GM12864 (cell line): ENCODE results near the gene SLC39A8.

Experiments
- DNase-seq: peaks from one replicate; pipeline ENCODE4 v3.0.0-alpha.2; 2011; ENCODE audit warnings: low read depth
- H3K4me3 ChIP-seq: 2 replicates; pipeline ENCODE4 v1.5.1; 2011; ENCODE audit warnings: mild to moderate bottlenecking, low read depth, low read length, control low read depth
- CTCF ChIP-seq: IDR thresholded peaks from 2 replicates; pipeline ENCODE4 v1.5.1; 2011; ENCODE audit warnings: low read depth, mild to moderate bottlenecking, moderate library complexity, low read length, control low read depth, inconsistent platforms; ENCODE audit errors: missing control alignments

The SLC39A8 gene

DNA sequence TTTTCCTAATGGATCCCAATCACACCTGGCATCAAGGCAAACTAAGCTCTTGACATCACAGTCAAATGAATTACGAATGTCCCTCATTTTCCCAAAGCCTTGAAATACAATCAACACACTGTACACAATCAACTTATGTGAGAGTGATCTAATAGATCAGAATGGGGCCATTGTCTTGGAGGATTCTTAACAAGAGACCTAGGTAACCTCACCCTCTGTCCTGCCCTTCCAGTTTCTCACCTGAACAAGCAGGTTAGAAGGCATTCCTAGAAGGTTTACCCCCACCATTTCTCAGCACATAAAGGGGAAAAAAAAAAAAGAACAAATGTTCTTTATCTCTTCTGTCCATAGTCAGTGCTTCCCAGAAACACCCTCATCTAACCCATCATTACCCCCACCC lies 6.3 kb downstream of the SLC39A8 start:
- no peak for DNase-seq
- no peak overlapping the region for H3K4me3 ChIP-seq

DNA sequence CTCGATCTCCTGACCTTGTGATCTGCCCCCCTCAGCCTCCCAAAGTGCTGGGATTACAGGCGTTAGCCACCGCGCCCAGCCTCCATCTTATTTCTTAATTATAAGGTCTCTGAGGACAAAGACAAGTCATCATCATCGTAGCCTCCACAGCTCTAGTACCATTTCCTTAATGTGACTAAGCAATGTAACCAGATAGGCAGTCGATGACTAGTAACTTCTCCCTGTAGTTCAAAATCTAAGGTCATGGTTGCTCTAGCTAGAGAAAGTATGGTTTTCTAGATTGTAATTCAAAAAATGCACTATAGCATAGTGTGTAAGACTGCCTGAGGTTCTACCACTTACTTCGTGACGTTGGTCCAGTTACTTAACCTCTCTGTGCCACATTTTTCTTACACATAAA lies 6.9 kb downstream of the SLC39A8 start:
- DNase-seq: no peak
- no peak for TF ChIP-seq CTCF
- H3K4me3 ChIP-seq: no peak overlapping the region

More for the DNA sequence above, 6.3 kb downstream of the SLC39A8 start:
- TF ChIP-seq CTCF: no peak

GRCh38 chr4:102335616-102336015 lies 9.7 kb downstream of the SLC39A8 start:
- no peak overlapping the region for H3K4me3 ChIP-seq
- no peak for TF ChIP-seq CTCF
- DNase-seq: no peak

- H3K4me3 ChIP-seq: no peak overlapping the region
- no peak for DNase-seq
- no peak for TF ChIP-seq CTCF
These were observed 10.7 kb downstream of the SLC39A8 start for GRCh38 chr4:102334624-102335023.

GRCh38 chr4:102333787-102334186 lies 11.5 kb downstream of the SLC39A8 start:
- no peak for DNase-seq
- no peak for TF ChIP-seq CTCF
- no peak overlapping the region for H3K4me3 ChIP-seq

GRCh38 chr4:102328045-102328444 lies 17.2 kb downstream of the SLC39A8 start:
- no peak for TF ChIP-seq CTCF
- no peak overlapping the region for H3K4me3 ChIP-seq
- no peak for DNase-seq

DNA sequence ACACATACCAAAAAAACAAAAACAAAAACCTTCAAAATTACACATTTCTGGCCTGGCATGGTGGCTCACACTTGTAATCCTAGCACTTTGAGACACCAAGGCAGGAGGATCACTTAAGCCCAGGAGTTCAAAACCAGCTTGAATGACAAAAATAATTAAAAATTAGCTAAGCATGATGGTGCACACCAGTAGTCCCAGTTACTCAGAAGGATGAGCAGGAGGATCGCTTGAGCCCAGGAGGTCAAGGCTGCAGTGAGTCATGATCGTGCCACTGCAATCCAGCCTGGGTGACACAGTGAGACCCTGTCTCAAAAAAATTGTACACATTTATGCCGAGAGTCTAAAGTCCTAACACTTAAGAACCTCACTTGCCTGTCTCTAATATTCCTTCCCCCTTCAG lies 18.3 kb downstream of the SLC39A8 start:
- TF ChIP-seq CTCF: no peak

More for the DNA sequence above, 18.3 kb downstream of the SLC39A8 start:
- DNase-seq: no peak
- H3K4me3 ChIP-seq: no peak overlapping the region
